Smooth muscle cell (in vitro differentiated cells): Measurements from ENCODE around the gene GPR142. TPM values are rescaled to one million over a fixed set of nuclear protein-coding genes. Genes with fewer than 3 reads are reported as not detected.

Source experiments
- DNase-seq: peaks from one replicate; lab custom pipeline; 2025; ENCODE audit not compliant: unreplicated experiment; lab: John Stamatoyannopoulos, UW
- H2AFZ ChIP-seq: fragments of 200-600 bp; sonication (generic); 2 replicates; pipeline ENCODE4 v1.6.0; 2016; ENCODE audit warnings: antibody characterized with exemption, low read depth, mild to moderate bottlenecking
- H3F3A ChIP-seq: fragments of 200-600 bp; sonication (generic); 2 replicates; pipeline ENCODE4 v1.6.0; 2017; ENCODE audit warnings: antibody characterized with exemption, low read depth
- H3K27ac ChIP-seq: fragments of 200-600 bp; sonication (generic); 2 replicates; pipeline ENCODE4 v1.5.1; 2016; ENCODE audit warnings: low read depth, mild to moderate bottlenecking
- H3K27me3 ChIP-seq: fragments of 200-600 bp; sonication (generic); 2 replicates; pipeline ENCODE4 v1.6.1; 2016; ENCODE audit warnings: low read depth, mild to moderate bottlenecking
- H3K36me3 ChIP-seq: fragments of 200-600 bp; sonication (generic); 2 replicates; pipeline ENCODE4 v1.5.1; 2016; ENCODE audit warnings: low read depth
- H3K4me1 ChIP-seq: fragments of 200-600 bp; sonication (generic); 2 replicates; pipeline ENCODE4 v1.5.1; 2016; ENCODE audit warnings: low read depth
- H3K4me2 ChIP-seq: fragments of 200-600 bp; sonication (generic); 2 replicates; pipeline ENCODE4 v1.6.0; 2016; ENCODE audit warnings: mild to moderate bottlenecking
- H3K4me3 ChIP-seq: fragments of 200-600 bp; sonication (generic); 2 replicates; pipeline ENCODE4 v1.5.1; 2016; ENCODE audit warnings: mild to moderate bottlenecking
- H3K79me2 ChIP-seq: fragments of 200-600 bp; sonication (generic); 2 replicates; pipeline ENCODE4 v1.6.0; 2016; ENCODE audit warnings: low read depth, mild to moderate bottlenecking
- H3K9ac ChIP-seq: fragments of 200-600 bp; sonication (generic); 2 replicates; pipeline ENCODE4 v1.6.0; 2016; ENCODE audit warnings: low read depth
- H3K9me3 ChIP-seq: fragments of 200-600 bp; sonication (generic); replicated peaks from 2 replicates; pipeline ENCODE4 v1.5.1; 2016; ENCODE audit warnings: low read depth
- H4K20me1 ChIP-seq: fragments of 200-600 bp; sonication (generic); 2 replicates; pipeline ENCODE4 v1.6.0; 2016; ENCODE audit warnings: low read depth
- CTCF ChIP-seq: fragments of 200-600 bp; sonication (generic); IDR thresholded peaks from 2 replicates; pipeline ENCODE4 v1.5.1; 2017; ENCODE audit warnings: borderline replicate concordance, mild to moderate bottlenecking, antibody characterized with exemption; ENCODE audit not compliant: insufficient read depth, poor library complexity, severe bottlenecking
- WGBS: methylation state at CpG from one replicate; pipeline ENCODE4 v1.1.7; 2016; ENCODE audit warnings: low lambda C conversion rate; 5-methylcytosine and 5-hydroxymethylcytosine counted together
- polyA plus RNA-seq: library from polyadenylated mRNA; unstranded; fragments of >200 nt; fragmentation: Nextera tagmentation; extraction: Ambion mirVana; gene quantifications from 2 replicates; pipeline ENCODE4 v1.2.1, GENCODE V29; 2016
- total RNA-seq: library from RNA; depleted of rRNA; stranded (reverse); fragments of >200 nt; gene quantifications from 2 replicates; pipeline ENCODE4 v1.2.3, GENCODE V29; 2014

GPR142 gene
- total and polyA plus RNA-seq, 2 experiments from 2014 or later, result not detected

GRCh38 chr17:74413491-74413890 is 46.2 kb downstream of the GPR142 start:
- Histone ChIP-seq H3K9me3 (no peaks in the 10 kb centered on the region), H3K4me1 (no peaks in the 10 kb centered on the region), H3K27me3 (no peaks in the 10 kb centered on the region), H2AFZ (no peak overlapping the region), H4K20me1 (no peaks in the 10 kb centered on the region), H3K36me3 (no peaks in the 10 kb centered on the region), H3F3A (peaks cover 11% of the 10 kb centered on the region), H3K79me2 (no peaks in the 10 kb centered on the region), H3K27ac (no peak overlapping the region), H3K9ac (no peak overlapping the region), H3K4me3 (no peak overlapping the region), H3K4me2 (no peak overlapping the region)
- 94% methylated on average over 7 of the region's 7 CpGs for WGBS
- no peak for DNase-seq
- TF ChIP-seq CTCF, result no peak

GRCh38 chr17:74414510-74414909 is 47.2 kb downstream of the GPR142 start:
- Histone ChIP-seq H3K9ac (no peak overlapping the region), H4K20me1 (no peaks in the 10 kb centered on the region), H3K4me3 (no peak overlapping the region), H3K4me2 (no peak overlapping the region), H3K27ac (no peak overlapping the region), H3K4me1 (no peaks in the 10 kb centered on the region), H3K36me3 (no peaks in the 10 kb centered on the region), H3K79me2 (no peaks in the 10 kb centered on the region), H2AFZ (no peak overlapping the region), H3F3A (peaks cover 11% of the 10 kb centered on the region), H3K27me3 (no peaks in the 10 kb centered on the region), H3K9me3 (no peaks in the 10 kb centered on the region)
- TF ChIP-seq CTCF, result no peak
- no peak for DNase-seq
- 48% methylated on average over 3 of the region's 3 CpGs for WGBS

- Histone ChIP-seq H3F3A (peaks cover 15% of the 10 kb centered on the region), H4K20me1 (no peaks in the 10 kb centered on the region), H3K27me3 (no peaks in the 10 kb centered on the region), H3K9me3 (no peaks in the 10 kb centered on the region), H3K4me2 (no peak overlapping the region), H3K79me2 (no peaks in the 10 kb centered on the region), H3K36me3 (no peaks in the 10 kb centered on the region), H3K4me3 (no peak overlapping the region), H2AFZ (no peak overlapping the region), H3K9ac (no peak overlapping the region), H3K27ac (no peak overlapping the region), H3K4me1 (no peaks in the 10 kb centered on the region)
- TF ChIP-seq CTCF, result no peak
- 96% methylated on average over 13 of the region's 13 CpGs for WGBS
- DNase-seq, result no peak
Measured at GRCh38 chr17:74415608-74416396, 48.5 kb downstream of the GPR142 start.
